Measurements from ENCODE around the gene PHACTR2. TPM values are rescaled to one million over a fixed set of nuclear protein-coding genes. Genes with fewer than 3 reads are reported as not detected.
"Not testable (repeated sequence)": the region's sequence is repeated elsewhere in the genome, so short reads cannot be mapped to it uniquely, and the experiment has no call there.

The PHACTR2 gene
- total RNA-seq, 1 experiment from 2014 or later, result not detected

DNA sequence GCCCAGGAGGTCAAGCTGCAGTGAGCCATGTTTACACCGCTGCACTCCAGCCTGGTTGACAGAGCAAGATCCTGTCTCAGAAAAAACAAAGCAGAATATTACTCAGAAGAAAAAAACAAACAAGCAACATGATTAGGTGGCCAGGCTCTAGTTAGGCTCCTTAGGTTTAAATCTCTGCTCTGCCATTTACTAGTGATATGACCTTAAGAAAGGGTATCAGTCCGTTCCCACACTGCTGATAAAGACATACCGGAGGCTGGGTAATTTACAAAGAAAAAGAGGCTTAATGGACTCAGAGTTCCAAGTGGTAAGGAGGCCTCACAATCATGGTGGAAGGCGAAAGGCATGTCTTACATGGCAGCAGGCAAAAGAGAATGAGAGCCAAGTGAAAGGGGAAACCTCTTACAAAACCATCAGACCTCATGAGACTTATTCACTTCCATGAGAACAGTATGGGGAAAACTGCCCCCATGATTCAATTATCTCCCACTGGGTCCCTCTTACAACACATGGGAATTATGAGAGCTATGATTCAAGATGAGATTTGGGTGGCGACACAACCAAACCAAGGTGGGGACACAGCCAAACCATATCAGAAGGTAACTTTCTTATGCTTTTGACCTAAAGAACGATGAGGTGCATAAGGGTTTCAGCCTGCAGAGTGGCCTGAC is 163.0 kb downstream of the PHACTR2 start:
- Histone ChIP-seq H3K4me2 (ENCODE audit: low read depth, low read length, poor library complexity, severe bottlenecking) (no peak overlapping the region), H3K4me1 (ENCODE audit: low read length) (peaks cover 16% of the 10 kb centered on the region), H3K4me3 (ENCODE audit: low read length) (no peak overlapping the region), H3K79me2 (ENCODE audit: low read length) (peaks cover 26% of the 10 kb centered on the region), H3K9me3 (ENCODE audit: low read length) (no peaks in the 10 kb centered on the region), H3K9ac (ENCODE audit: low read length) (no peak overlapping the region), H4K20me1 (ENCODE audit: insufficient read depth, low read depth, low read length) (no peaks in the 10 kb centered on the region), H3K27me3 (ENCODE audit: low read length) (no peaks in the 10 kb centered on the region), H2AFZ (ENCODE audit: low read length) (no peak overlapping the region), H3K9me2 (replicated peaks; ENCODE audit: insufficient read depth, low read length) (no peaks in the 10 kb centered on the region), H3K36me3 (ENCODE audit: insufficient read depth, low read length) (peaks cover 11% of the 10 kb centered on the region), H3K27ac (ENCODE audit: low read length) (no peak overlapping the region)
- no peak for DNase-seq

DNA sequence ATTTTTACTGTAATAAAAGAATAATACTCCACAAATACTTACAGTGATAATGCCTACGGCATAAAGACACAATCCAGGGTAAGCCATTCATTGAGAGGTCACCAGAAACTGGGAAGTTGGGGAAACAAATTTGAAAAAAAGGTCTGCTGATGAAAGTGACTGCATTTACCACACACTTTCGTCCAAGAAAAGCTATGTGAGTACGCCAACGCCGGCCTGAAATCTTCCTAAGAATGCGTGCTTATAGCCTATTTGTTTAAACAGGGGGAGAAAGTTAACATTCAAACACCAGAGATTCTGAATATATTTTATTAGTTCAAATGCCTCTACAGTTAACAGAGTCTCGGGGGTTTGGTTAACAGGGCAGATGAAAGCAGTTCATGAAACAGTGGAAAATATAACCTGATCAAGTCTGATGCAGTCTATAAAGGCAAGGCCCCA is 164.7 kb downstream of the PHACTR2 start:
- Histone ChIP-seq H3K4me3 (ENCODE audit: low read length) (peak overlapping the region; percentile 94), H3K27ac (ENCODE audit: low read length) (0 out of 2 replicates have a peak overlapping the region, but pooled peaks have one; percentile 30), H3K4me1 (ENCODE audit: low read length) (peaks cover 16% of the 10 kb centered on the region), H3K9me3 (ENCODE audit: low read length) (no peaks in the 10 kb centered on the region), H3K9ac (ENCODE audit: low read length) (peak overlapping the region; percentile 92), H3K27me3 (ENCODE audit: low read length) (no peaks in the 10 kb centered on the region), H3K4me2 (ENCODE audit: low read depth, low read length, poor library complexity, severe bottlenecking) (peak overlapping the region; percentile 99), H3K9me2 (replicated peaks; ENCODE audit: insufficient read depth, low read length) (no peaks in the 10 kb centered on the region), H2AFZ (ENCODE audit: low read length) (peak overlapping the region; percentile 51), H3K79me2 (ENCODE audit: low read length) (peaks cover 41% of the 10 kb centered on the region), H3K36me3 (ENCODE audit: insufficient read depth, low read length) (peaks cover 27% of the 10 kb centered on the region), H4K20me1 (ENCODE audit: insufficient read depth, low read depth, low read length) (no peaks in the 10 kb centered on the region)
- no peak for DNase-seq

DNA sequence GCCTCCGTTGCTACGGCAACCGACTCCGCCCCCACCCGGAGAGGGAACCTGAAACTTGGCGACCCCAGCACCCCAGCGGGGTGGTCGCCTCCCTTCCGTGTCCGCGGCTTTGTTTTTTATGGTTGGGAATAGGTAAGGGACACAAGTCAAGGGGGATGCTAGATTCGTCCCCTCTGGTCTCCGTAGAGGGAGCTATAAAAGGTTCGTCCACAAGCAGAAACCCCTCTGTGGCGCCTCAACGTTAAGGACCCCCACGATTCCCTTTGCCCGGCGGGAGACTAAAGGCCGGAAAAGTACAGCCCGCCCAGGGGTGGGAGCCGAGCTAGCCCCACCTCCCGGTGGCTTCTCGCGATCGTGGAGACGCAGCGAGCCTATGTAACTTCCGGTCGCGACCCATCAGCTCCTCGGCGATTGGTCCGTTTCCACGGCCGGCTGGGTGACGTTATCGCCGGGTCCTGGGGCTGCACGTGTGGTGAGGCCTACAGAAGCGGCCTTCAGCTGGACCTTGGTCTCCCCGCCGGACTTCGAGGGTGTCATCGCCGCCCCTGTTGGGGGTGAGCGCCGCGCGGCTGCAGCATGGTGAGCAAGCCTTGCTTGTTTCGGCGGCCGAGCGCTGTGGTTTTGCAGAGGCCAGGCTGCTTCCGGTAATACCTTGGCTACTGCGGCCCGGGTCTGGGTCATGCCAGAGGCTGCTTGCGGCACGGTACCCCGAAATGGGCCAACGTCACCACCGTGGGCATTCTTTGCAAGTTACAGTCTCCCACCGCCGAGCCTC is 165.3 kb downstream of the PHACTR2 start, which contains the start of gene LTV1:
TSS of gene LTV1 (plus strand) at position 437 of the 775 bp plus-strand sequence. CDS start at position 577, 140 bp downstream.
- Histone ChIP-seq H3K36me3 (ENCODE audit: insufficient read depth, low read length) (peaks cover 32% of the 10 kb centered on the region), H3K9me3 (ENCODE audit: low read length) (no peaks in the 10 kb centered on the region), H3K27me3 (ENCODE audit: low read length) (no peaks in the 10 kb centered on the region), H3K9me2 (replicated peaks; ENCODE audit: insufficient read depth, low read length) (no peaks in the 10 kb centered on the region), H3K27ac (ENCODE audit: low read length) (peak within 1 kb of the TSS; percentile 30; the same call in 1 of the 2 replicates), H3K79me2 (ENCODE audit: low read length) (peaks cover 46% of the 10 kb centered on the region), H2AFZ (ENCODE audit: low read length) (peak within 1 kb of the TSS; percentile 51), H3K4me1 (ENCODE audit: low read length) (peaks cover 16% of the 10 kb centered on the region), H3K4me2 (ENCODE audit: low read depth, low read length, poor library complexity, severe bottlenecking) (peak within 1 kb of the TSS; percentile 99), H4K20me1 (ENCODE audit: insufficient read depth, low read depth, low read length) (no peaks in the 10 kb centered on the region), H3K9ac (ENCODE audit: low read length) (peak within 1 kb of the TSS; percentile 92), H3K4me3 (ENCODE audit: low read length) (peak within 1 kb of the TSS; percentile 94)
- peak; percentile 97 for DNase-seq

DNA sequence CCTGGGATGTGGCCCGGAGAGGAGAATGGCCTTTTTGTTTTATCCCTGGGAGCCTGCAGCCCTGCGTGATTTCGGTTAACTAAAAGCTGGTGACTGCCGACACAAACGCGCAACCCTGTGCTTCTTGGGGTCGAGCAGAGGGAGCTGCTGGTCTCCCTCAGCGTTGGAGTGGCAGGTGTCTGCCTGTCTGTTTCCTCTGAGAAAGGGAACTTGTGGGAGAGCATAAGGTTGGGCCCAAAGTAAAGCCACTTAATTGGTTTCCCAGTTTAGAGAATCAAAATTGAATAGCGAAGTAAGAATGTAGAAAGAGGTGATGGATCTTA is 165.9 kb downstream of the PHACTR2 start:
- H2AFZ ChIP-seq (ENCODE audit: low read length), result no peak overlapping the region
- no peaks in the 10 kb centered on the region for H3K27me3 ChIP-seq (ENCODE audit: low read length)
- peak; percentile 62 for DNase-seq
- peak overlapping the region; percentile 92 for H3K9ac ChIP-seq (ENCODE audit: low read length)
- no peaks in the 10 kb centered on the region for H3K9me3 ChIP-seq (ENCODE audit: low read length)
- peaks cover 51% of the 10 kb centered on the region for H3K79me2 ChIP-seq (ENCODE audit: low read length)
- H3K27ac ChIP-seq (ENCODE audit: low read length), result peak overlapping the region; percentile 6; the same call in 1 of the 2 replicates
- peak overlapping the region; percentile 99 for H3K4me2 ChIP-seq (ENCODE audit: low read depth, low read length, poor library complexity, severe bottlenecking)
- H4K20me1 ChIP-seq (ENCODE audit: insufficient read depth, low read depth, low read length), result no peaks in the 10 kb centered on the region
- peaks cover 16% of the 10 kb centered on the region for H3K4me1 ChIP-seq (ENCODE audit: low read length)
- no peaks in the 10 kb centered on the region for H3K9me2 ChIP-seq (replicated peaks; ENCODE audit: insufficient read depth, low read length)
- H3K4me3 ChIP-seq (ENCODE audit: low read length), result peak overlapping the region; percentile 94
- H3K36me3 ChIP-seq (ENCODE audit: insufficient read depth, low read length), result peaks cover 37% of the 10 kb centered on the region

DNA sequence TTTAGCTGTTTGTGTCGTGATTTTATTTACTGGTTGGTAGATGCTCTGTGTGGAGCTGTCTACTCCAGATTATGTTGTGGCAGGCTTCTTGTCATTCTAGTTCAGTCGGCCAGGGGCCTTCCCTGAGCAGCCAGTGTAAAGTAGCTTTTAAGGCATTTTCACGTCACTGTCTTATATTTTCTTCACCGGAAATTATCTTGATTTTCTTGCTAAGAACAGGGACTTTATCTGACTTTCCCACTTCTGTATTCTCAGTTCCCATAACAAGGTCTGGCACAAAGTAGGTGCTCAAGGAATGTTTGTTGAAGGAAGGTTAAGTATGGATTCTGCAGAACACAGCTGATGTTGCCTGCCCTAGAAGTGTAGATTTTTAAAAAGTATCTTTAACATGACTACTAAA is 166.2 kb downstream of the PHACTR2 start:
- Histone ChIP-seq H4K20me1 (ENCODE audit: insufficient read depth, low read depth, low read length) (no peaks in the 10 kb centered on the region), H3K4me1 (ENCODE audit: low read length) (peaks cover 16% of the 10 kb centered on the region), H3K27ac (ENCODE audit: low read length) (peak overlapping the region; percentile 6; the same call in 1 of the 2 replicates), H3K4me3 (ENCODE audit: low read length) (peak overlapping the region; percentile 94), H3K4me2 (ENCODE audit: low read depth, low read length, poor library complexity, severe bottlenecking) (peak overlapping the region; percentile 99), H3K79me2 (ENCODE audit: low read length) (peaks cover 54% of the 10 kb centered on the region), H2AFZ (ENCODE audit: low read length) (no peak overlapping the region), H3K27me3 (ENCODE audit: low read length) (no peaks in the 10 kb centered on the region), H3K9me2 (replicated peaks; ENCODE audit: insufficient read depth, low read length) (no peaks in the 10 kb centered on the region), H3K9ac (ENCODE audit: low read length) (peak overlapping the region; percentile 92), H3K9me3 (ENCODE audit: low read length) (no peaks in the 10 kb centered on the region), H3K36me3 (ENCODE audit: insufficient read depth, low read length) (peaks cover 41% of the 10 kb centered on the region)
- no peak for DNase-seq

DNA sequence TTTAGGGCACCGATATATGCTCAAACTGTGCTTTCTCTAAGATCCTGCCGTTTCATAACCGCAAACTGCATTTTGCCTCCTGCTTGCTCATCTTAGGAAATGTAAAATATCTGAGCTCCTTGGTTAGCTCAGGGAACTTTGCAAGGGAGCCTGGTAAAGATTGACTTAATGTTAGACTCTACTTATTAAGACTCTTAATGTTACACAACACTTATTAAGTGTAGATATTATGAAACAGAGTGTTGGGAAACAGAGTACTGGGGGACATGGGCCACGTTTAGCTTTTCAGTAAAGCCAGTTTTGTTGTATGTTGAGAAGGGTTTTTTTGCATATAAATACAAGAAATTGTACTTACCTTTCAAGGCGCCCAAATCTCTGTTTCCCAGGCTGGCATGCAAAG is 167.3 kb downstream of the PHACTR2 start:
- Histone ChIP-seq H3K27ac (ENCODE audit: low read length) (no peak overlapping the region), H4K20me1 (ENCODE audit: insufficient read depth, low read depth, low read length) (no peaks in the 10 kb centered on the region), H3K4me1 (ENCODE audit: low read length) (peaks cover 16% of the 10 kb centered on the region), H3K9ac (ENCODE audit: low read length) (no peak overlapping the region), H3K27me3 (ENCODE audit: low read length) (no peaks in the 10 kb centered on the region), H3K4me2 (ENCODE audit: low read depth, low read length, poor library complexity, severe bottlenecking) (peak overlapping the region; percentile 99), H2AFZ (ENCODE audit: low read length) (no peak overlapping the region), H3K79me2 (ENCODE audit: low read length) (peaks cover 65% of the 10 kb centered on the region), H3K36me3 (ENCODE audit: insufficient read depth, low read length) (peaks cover 51% of the 10 kb centered on the region), H3K9me3 (ENCODE audit: low read length) (no peaks in the 10 kb centered on the region), H3K9me2 (replicated peaks; ENCODE audit: insufficient read depth, low read length) (no peaks in the 10 kb centered on the region), H3K4me3 (ENCODE audit: low read length) (0 out of 2 replicates have a peak overlapping the region, but pooled peaks have one; percentile 94)
- DNase-seq, result no peak

DNA sequence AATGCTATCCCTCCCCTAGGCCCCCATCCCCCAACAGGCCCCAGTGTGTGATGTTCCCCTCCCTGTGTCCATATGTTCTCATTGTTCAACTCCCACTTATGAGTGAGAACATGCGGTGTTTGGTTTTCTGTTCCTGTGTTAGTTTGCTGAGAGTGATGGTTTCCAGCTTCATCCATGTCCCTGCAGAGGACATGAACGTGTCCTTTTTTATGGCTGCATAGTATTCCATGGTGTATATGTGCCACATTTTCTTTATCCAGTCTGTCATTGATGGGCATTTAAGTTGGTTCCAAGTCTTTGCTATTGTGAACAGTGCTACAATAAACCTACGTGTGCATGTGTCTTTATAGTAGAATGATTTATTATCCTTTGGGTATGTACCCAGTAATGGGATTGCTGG is 173.9 kb downstream of the PHACTR2 start:
- H4K20me1 ChIP-seq (ENCODE audit: insufficient read depth, low read depth, low read length); H3K9ac ChIP-seq (ENCODE audit: low read length); H3K27me3 ChIP-seq (ENCODE audit: low read length); H3K9me2 ChIP-seq (replicated peaks; ENCODE audit: insufficient read depth, low read length); H3K4me1 ChIP-seq (ENCODE audit: low read length); DNase-seq; H3K9me3 ChIP-seq (ENCODE audit: low read length); H3K4me3 ChIP-seq (ENCODE audit: low read length); H3K4me2 ChIP-seq (ENCODE audit: low read depth, low read length, poor library complexity, severe bottlenecking); H3K27ac ChIP-seq (ENCODE audit: low read length); H2AFZ ChIP-seq (ENCODE audit: low read length): not testable (repeated sequence)
- Histone ChIP-seq H3K79me2 (ENCODE audit: low read length) (peaks cover 65% of the 10 kb centered on the region), H3K36me3 (ENCODE audit: insufficient read depth, low read length) (peaks cover 66% of the 10 kb centered on the region)

DNA sequence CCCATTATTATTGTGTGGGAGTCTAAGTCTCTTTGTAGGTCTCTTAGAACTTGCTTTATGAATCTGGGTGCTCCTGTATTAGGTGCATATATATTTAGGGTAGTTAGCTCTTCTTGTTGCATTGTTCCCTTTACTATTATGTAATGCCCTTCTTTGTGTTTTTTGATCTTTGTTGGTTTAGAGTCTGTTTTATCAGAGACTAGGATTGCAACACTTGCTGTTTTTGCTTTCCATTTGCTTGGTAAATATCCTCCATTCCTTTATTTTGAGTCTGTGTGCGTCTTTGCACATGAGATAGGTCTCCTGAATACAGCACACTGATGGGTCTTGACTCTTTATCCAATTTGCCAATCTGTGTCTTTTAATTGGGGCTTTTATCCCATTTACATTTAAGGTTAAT is 177.3 kb downstream of the PHACTR2 start:
- H3K4me3 ChIP-seq (ENCODE audit: low read length); H2AFZ ChIP-seq (ENCODE audit: low read length); H3K4me1 ChIP-seq (ENCODE audit: low read length); H3K27ac ChIP-seq (ENCODE audit: low read length); DNase-seq; H3K4me2 ChIP-seq (ENCODE audit: low read depth, low read length, poor library complexity, severe bottlenecking); H4K20me1 ChIP-seq (ENCODE audit: insufficient read depth, low read depth, low read length); H3K9me2 ChIP-seq (replicated peaks; ENCODE audit: insufficient read depth, low read length); H3K9me3 ChIP-seq (ENCODE audit: low read length); H3K9ac ChIP-seq (ENCODE audit: low read length); H3K27me3 ChIP-seq (ENCODE audit: low read length): not testable (repeated sequence)
- Histone ChIP-seq H3K36me3 (ENCODE audit: insufficient read depth, low read length) (peaks cover 66% of the 10 kb centered on the region), H3K79me2 (ENCODE audit: low read length) (peaks cover 42% of the 10 kb centered on the region)
